Astrocyte (in vitro differentiated cells and primary cell): Measurements from ENCODE around the gene STX16.

Experiments
- CTCF ChIP-seq: IDR thresholded peaks from 2 replicates; pipeline ENCODE4 v1.5.1; 2011; ENCODE audit warnings: low read depth, mild to moderate bottlenecking, inconsistent platforms, low read length, moderate library complexity; ENCODE audit not compliant: insufficient read depth
- EZH2 ChIP-seq: IDR thresholded peaks from 2 replicates; pipeline ENCODE4 v1.6.1; 2012; ENCODE audit warnings: mild to moderate bottlenecking, low read length, inconsistent platforms; ENCODE audit not compliant: insufficient read depth

GRCh38 chr20:58678806-58679205 is 27.7 kb downstream of the STX16 start:
- TF ChIP-seq CTCF (no peak), EZH2 (no peak)
